Gastrocnemius medialis (tissue), 4 donors: ENCODE measurements around the gene HAVCR2.

ENCODE experiments used
- POLR2A ChIP-seq, 2 donors: fragments of 450-650 bp; IDR thresholded peaks; one replicate each; pipeline ENCODE4 v1.6.1; 2017; ENCODE audit warnings: antibody characterized with exemption in 2 of 2, mild to moderate bottlenecking in 2 of 2, moderate library complexity in 2 of 2
- TF ChIP-seq, protein P1 (sequence below), 5 experiments: fragments of 450-650 bp in 3 of 5; fragments of 200-600 bp in 2 of 5; sonication (generic) in 2 of 5; IDR thresholded peaks in 4 of 5; conservative IDR thresholded peaks in 1 of 5; 1 replicate in 4 of 5; 2 replicates in 1 of 5; pipeline ENCODE4 v1.5.1; 2016 to 2019; ENCODE audit warnings: antibody characterized with exemption in 5 of 5, mild to moderate bottlenecking in 3 of 5, moderate library complexity in 3 of 5

DNA sequence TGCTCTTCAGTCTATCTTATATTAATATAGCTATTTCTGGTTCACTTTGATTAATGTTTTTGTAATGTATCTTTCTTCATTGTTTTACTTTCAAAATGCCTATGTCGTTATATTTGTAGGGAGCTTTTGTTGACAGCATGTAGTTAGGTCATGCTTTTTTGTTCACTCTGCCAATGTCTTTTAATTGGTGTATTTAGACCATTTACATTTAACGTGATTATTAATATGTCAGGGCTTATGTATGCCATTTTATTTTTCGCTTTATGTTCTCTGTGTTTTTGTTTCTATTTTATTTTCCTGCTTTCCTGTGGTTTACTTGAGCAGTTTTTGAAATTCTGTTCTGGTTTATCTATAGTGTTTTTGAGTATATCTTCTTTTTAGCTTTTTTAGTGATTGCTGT, 46.5 kb upstream of the HAVCR2 start:
- no peak for TF ChIP-seq POLR2A (IDR thresholded peaks at IDR 0.05)
- TF ChIP-seq, protein P1, sequence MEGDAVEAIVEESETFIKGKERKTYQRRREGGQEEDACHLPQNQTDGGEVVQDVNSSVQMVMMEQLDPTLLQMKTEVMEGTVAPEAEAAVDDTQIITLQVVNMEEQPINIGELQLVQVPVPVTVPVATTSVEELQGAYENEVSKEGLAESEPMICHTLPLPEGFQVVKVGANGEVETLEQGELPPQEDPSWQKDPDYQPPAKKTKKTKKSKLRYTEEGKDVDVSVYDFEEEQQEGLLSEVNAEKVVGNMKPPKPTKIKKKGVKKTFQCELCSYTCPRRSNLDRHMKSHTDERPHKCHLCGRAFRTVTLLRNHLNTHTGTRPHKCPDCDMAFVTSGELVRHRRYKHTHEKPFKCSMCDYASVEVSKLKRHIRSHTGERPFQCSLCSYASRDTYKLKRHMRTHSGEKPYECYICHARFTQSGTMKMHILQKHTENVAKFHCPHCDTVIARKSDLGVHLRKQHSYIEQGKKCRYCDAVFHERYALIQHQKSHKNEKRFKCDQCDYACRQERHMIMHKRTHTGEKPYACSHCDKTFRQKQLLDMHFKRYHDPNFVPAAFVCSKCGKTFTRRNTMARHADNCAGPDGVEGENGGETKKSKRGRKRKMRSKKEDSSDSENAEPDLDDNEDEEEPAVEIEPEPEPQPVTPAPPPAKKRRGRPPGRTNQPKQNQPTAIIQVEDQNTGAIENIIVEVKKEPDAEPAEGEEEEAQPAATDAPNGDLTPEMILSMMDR (IDR thresholded peaks at IDR 0.05 in 4 of 5, conservative IDR thresholded peaks at IDR 0.05 in 1 of 5): no peak
